H9 (cell line): ENCODE data around the gene INCENP. TPM values are rescaled to one million over a fixed set of nuclear protein-coding genes. Genes with fewer than 3 reads are reported as not detected.

ENCODE experiments used
- DNase-seq: peaks from one replicate; pipeline ENCODE4 v3.0.0-alpha.2; 2017
- H2AFZ ChIP-seq: one replicate; pipeline ENCODE4 v1.6.1; 2013; ENCODE audit warnings: mild to moderate bottlenecking, low read length, control low read depth, moderate library complexity
- H2AK5ac ChIP-seq: 2 replicates; pipeline ENCODE4 v1.6.1; 2013; ENCODE audit warnings: low read length, control low read depth, mixed read lengths; ENCODE audit not compliant: insufficient read length
- H2BK120ac ChIP-seq: one replicate; pipeline ENCODE4 v1.6.1; 2013; ENCODE audit warnings: low read depth, mild to moderate bottlenecking, low read length, control low read depth, inconsistent platforms; ENCODE audit not compliant: poor library complexity, severe bottlenecking
- H2BK12ac ChIP-seq: 2 replicates; pipeline ENCODE4 v1.6.1; 2013; ENCODE audit warnings: low read length, control low read depth, mixed read lengths, low read depth; ENCODE audit not compliant: insufficient read length
- H2BK15ac ChIP-seq: 2 replicates; pipeline ENCODE4 v1.6.1; 2013; ENCODE audit warnings: low read depth, low read length, control low read depth
- H2BK20ac ChIP-seq: one replicate; pipeline ENCODE4 v1.6.1; 2013; ENCODE audit warnings: low read depth, mild to moderate bottlenecking, low read length, control low read depth, inconsistent platforms; ENCODE audit not compliant: poor library complexity, severe bottlenecking
- H2BK5ac ChIP-seq: 2 replicates; pipeline ENCODE4 v1.6.1; 2013; ENCODE audit warnings: low read length, control low read depth, mixed read lengths; ENCODE audit not compliant: insufficient read length
- H3K14ac ChIP-seq: 2 replicates; pipeline ENCODE4 v1.6.1; 2013; ENCODE audit warnings: low read length, control low read depth; ENCODE audit not compliant: insufficient read depth
- H3K18ac ChIP-seq: 2 replicates; pipeline ENCODE4 v1.6.1; 2013; ENCODE audit warnings: low read depth, mild to moderate bottlenecking, mixed read lengths, low read length, control low read depth; ENCODE audit not compliant: insufficient read length
- H3K23ac ChIP-seq: 2 replicates; pipeline ENCODE4 v1.6.1; 2013; ENCODE audit warnings: low read length, control low read depth, mixed read lengths, low read depth; ENCODE audit not compliant: insufficient read length
- H3K23me2 ChIP-seq: 2 replicates; pipeline ENCODE4 v1.6.1; 2013; ENCODE audit warnings: low read depth, mild to moderate bottlenecking, mixed read lengths, low read length, control low read depth; ENCODE audit not compliant: insufficient read length, poor library complexity, severe bottlenecking
- H3K27ac ChIP-seq: 2 replicates; pipeline ENCODE4 v1.5.1; 2013; ENCODE audit warnings: low read length, control low read depth, mixed read lengths, low read depth; ENCODE audit not compliant: insufficient read length
- H3K27me3 ChIP-seq: 2 replicates; pipeline ENCODE4 v1.6.1; 2013; ENCODE audit warnings: low read length, control low read depth, inconsistent platforms; ENCODE audit not compliant: insufficient read depth
- H3K4ac ChIP-seq: 2 replicates; pipeline ENCODE4 v1.6.1; 2013; ENCODE audit warnings: low read depth, mild to moderate bottlenecking, control low read depth, inconsistent platforms, low read length, moderate library complexity
- H3K4me1 ChIP-seq: 2 replicates; pipeline ENCODE4 v1.6.1; 2013; ENCODE audit warnings: low read length, control low read depth, inconsistent platforms; ENCODE audit not compliant: insufficient read depth
- H3K4me2 ChIP-seq: 2 replicates; pipeline ENCODE4 v1.6.1; 2013; ENCODE audit warnings: low read length, control low read depth, mixed read lengths; ENCODE audit not compliant: insufficient read length, insufficient read depth
- H3K56ac ChIP-seq: 2 replicates; pipeline ENCODE4 v1.6.1; 2013; ENCODE audit warnings: low read depth, mild to moderate bottlenecking, mixed read lengths, low read length, control low read depth; ENCODE audit not compliant: insufficient read length
- H3K79me1 ChIP-seq: 2 replicates; pipeline ENCODE4 v1.6.1; 2013; ENCODE audit warnings: low read depth, mild to moderate bottlenecking, moderate library complexity, low read length, control low read depth, inconsistent platforms; ENCODE audit not compliant: insufficient read depth, poor library complexity, severe bottlenecking
- H3K79me2 ChIP-seq: 2 replicates; pipeline ENCODE4 v1.6.1; 2013; ENCODE audit warnings: low read length, control low read depth, inconsistent platforms; ENCODE audit not compliant: insufficient read depth
- H3K9ac ChIP-seq: 2 replicates; pipeline ENCODE4 v1.6.1; 2013; ENCODE audit warnings: low read length, control low read depth, mixed read lengths; ENCODE audit not compliant: insufficient read length; ENCODE audit errors: extremely low read depth
- H3K9me3 ChIP-seq: one replicate; pipeline ENCODE4 v1.6.1; 2013; ENCODE audit warnings: low read depth, low read length, inconsistent platforms; ENCODE audit not compliant: control insufficient read depth
- H3T11ph ChIP-seq: one replicate; pipeline ENCODE4 v1.6.1; 2013; ENCODE audit warnings: mild to moderate bottlenecking, low read length, control low read depth, inconsistent platforms
- H4K20me1 ChIP-seq: one replicate; pipeline ENCODE4 v1.6.1; 2013; ENCODE audit not compliant: control insufficient read depth, insufficient read length, insufficient read depth
- H4K5ac ChIP-seq: 2 replicates; pipeline ENCODE4 v1.6.1; 2013; ENCODE audit warnings: low read depth, mild to moderate bottlenecking, mixed read lengths, low read length, control low read depth; ENCODE audit not compliant: insufficient read length
- H4K8ac ChIP-seq: replicated peaks from 2 replicates; pipeline ENCODE4 v1.6.1; 2013; ENCODE audit warnings: low read length, control low read depth, mixed read lengths, low read depth; ENCODE audit not compliant: insufficient read length
- H4K91ac ChIP-seq: 2 replicates; pipeline ENCODE4 v1.6.1; 2013; ENCODE audit warnings: low read depth, mild to moderate bottlenecking, moderate library complexity, mixed read lengths, low read length, control low read depth; ENCODE audit not compliant: insufficient read length
- H3K27ac Mint-ChIP-seq, 3 experiments: 2 replicates in 2 of 3; 3 replicates in 1 of 3; pipeline ENCODE4 v1.8.0; 2020 to 2021; ENCODE audit warnings: mixed read lengths in 3 of 3, mild to moderate bottlenecking in 1 of 3, moderate library complexity in 1 of 3
- H3K27me3 Mint-ChIP-seq: 2 replicates; pipeline ENCODE4 v1.8.0; 2021; ENCODE audit warnings: low read depth, mild to moderate bottlenecking, moderate library complexity, mixed read lengths
- H3K36me3 Mint-ChIP-seq, 3 experiments: 2 replicates in 2 of 3; 3 replicates in 1 of 3; pipeline ENCODE4 v1.8.0; 2020 to 2021; ENCODE audit warnings: low read depth in 3 of 3, mixed read lengths in 3 of 3; ENCODE audit not compliant: insufficient read depth in 1 of 3
- H3K4me1 Mint-ChIP-seq, 2 experiments: 2 replicates each; pipeline ENCODE4 v1.8.0; 2020; ENCODE audit warnings: mixed read lengths in 2 of 2
- H3K4me3 Mint-ChIP-seq, 2 experiments: 2 replicates in 1 of 2; 3 replicates in 1 of 2; pipeline ENCODE4 v1.8.0; 2020 to 2021; ENCODE audit warnings: mild to moderate bottlenecking in 2 of 2, mixed read lengths in 2 of 2, moderate library complexity in 1 of 2
- H3K9me3 Mint-ChIP-seq, 2 experiments: 2 replicates in 1 of 2; 3 replicates in 1 of 2; pipeline ENCODE4 v1.8.0; 2020; ENCODE audit warnings: mild to moderate bottlenecking in 2 of 2, mixed read lengths in 2 of 2, moderate library complexity in 1 of 2
- CTCF ChIP-seq: fragments of 200-600 bp; sonication (generic); conservative IDR thresholded peaks from 3 replicates; pipeline ENCODE4 v1.8.0; 2021; ENCODE audit warnings: antibody characterized with exemption, mild to moderate bottlenecking
- WGBS: extraction: QIAGEN DNeasy Blood & Tissue Kit; methylation state at CpG from one replicate; pipeline ENCODE4 v1.1.7; 2013; ENCODE audit warnings: missing lambda C conversion rate, low lambda C conversion rate, mixed read lengths; ENCODE audit not compliant: insufficient read length; ENCODE audit errors: extremely low coverage; 5-methylcytosine and 5-hydroxymethylcytosine counted together
- total RNA-seq: library from RNA; stranded (reverse); gene quantifications from 2 replicates; pipeline ENCODE4 v1.2.1, GENCODE V29; 2021

INCENP gene
- total RNA-seq, 1 experiment from 2014 or later, result 99.9 TPM

GRCh38 chr11:62132191-62132590 lies 8.4 kb downstream of the INCENP start:
- H2BK12ac ChIP-seq, result no peak overlapping the region
- H3T11ph ChIP-seq, result no peak overlapping the region
- no peak overlapping the region for H2AFZ ChIP-seq
- Mint-ChIP-seq H3K27me3 (no peaks in the 10 kb centered on the region), H3K4me3 (no peak overlapping the region), H3K27ac (peak overlapping the region in 1 of 3 experiments; percentile 92; a peak in 2 of 7 replicates), H3K36me3 (peaks cover 58 to 90% (median 87%) of the 10 kb centered on the region in 3 experiments; a peak in 6 of 7 replicates), H3K4me1 (peaks cover 0 to 6% of the 10 kb centered on the region in 2 experiments; a peak in 1 of 4 replicates), H3K9me3 (no peaks in the 10 kb centered on the region; a peak in 1 of 5 replicates)
- H2BK5ac ChIP-seq, result no peak overlapping the region
- no peak overlapping the region for H3K14ac ChIP-seq
- no peaks in the 10 kb centered on the region for H3K9me3 ChIP-seq
- no CpG with 5 or more reads among the region's 6 CpGs for WGBS
- H2BK20ac ChIP-seq, result no peak overlapping the region
- TF ChIP-seq CTCF, result no peak
- H3K56ac ChIP-seq, result no peak overlapping the region
- H3K4me2 ChIP-seq, result no peak overlapping the region
- H3K4ac ChIP-seq, result no peak overlapping the region
- H3K27me3 ChIP-seq, result no peaks in the 10 kb centered on the region
- no peak overlapping the region for H3K23ac ChIP-seq
- H3K27ac ChIP-seq, result no peak overlapping the region
- no peaks in the 10 kb centered on the region for H4K20me1 ChIP-seq
- H3K18ac ChIP-seq, result no peak overlapping the region
- H3K9ac ChIP-seq, result no peak overlapping the region
- H3K79me1 ChIP-seq, result peaks cover 21% of the 10 kb centered on the region
- H2BK15ac ChIP-seq, result no peak overlapping the region
- H2BK120ac ChIP-seq, result no peak overlapping the region
- no peak overlapping the region for H4K91ac ChIP-seq
- no peak overlapping the region for H2AK5ac ChIP-seq
- no peak overlapping the region for H4K5ac ChIP-seq
- DNase-seq, result no peak
- no peaks in the 10 kb centered on the region for H3K23me2 ChIP-seq
- peaks cover 26% of the 10 kb centered on the region; the same call in 1 of the 2 replicates for H3K79me2 ChIP-seq
- no peaks in the 10 kb centered on the region for H3K4me1 ChIP-seq
- H4K8ac ChIP-seq, result no peak overlapping the region
